ELR (cell line): ENCODE data around the gene RPP30.
"Not testable (repeated sequence)": the region's sequence is repeated elsewhere in the genome, so short reads cannot be mapped to it uniquely, and the experiment has no call there.

ENCODE experiments used
- DNase-seq: peaks from one replicate; pipeline ENCODE4 v3.0.0-alpha.2; 2015; ENCODE audit warnings: low read depth

Gene RPP30

DNA sequence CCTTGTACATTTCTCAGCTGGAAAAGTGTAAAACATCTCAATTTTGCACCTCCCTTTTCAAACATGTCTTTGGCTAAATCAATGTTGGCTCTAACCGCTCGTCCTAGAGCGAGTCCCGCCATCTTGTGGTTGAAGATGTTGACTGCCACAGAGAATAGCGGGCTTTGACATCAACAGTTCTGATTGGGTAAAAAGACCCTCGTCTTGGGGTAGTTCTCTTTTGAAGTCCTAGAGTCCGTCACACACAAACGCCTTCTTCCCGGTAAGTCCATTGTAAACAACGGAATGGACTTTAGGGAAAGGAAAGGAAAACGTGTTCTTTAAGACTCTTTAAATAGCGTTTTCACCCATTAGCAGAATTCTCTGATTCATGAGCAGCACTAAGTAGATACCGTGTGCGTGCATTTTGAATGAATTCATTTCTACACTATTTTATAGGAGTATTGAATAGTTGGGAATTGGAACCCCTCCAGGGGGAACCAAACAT lies 452 bp upstream of the RPP30 start:
- peak; percentile 87 for DNase-seq

DNA sequence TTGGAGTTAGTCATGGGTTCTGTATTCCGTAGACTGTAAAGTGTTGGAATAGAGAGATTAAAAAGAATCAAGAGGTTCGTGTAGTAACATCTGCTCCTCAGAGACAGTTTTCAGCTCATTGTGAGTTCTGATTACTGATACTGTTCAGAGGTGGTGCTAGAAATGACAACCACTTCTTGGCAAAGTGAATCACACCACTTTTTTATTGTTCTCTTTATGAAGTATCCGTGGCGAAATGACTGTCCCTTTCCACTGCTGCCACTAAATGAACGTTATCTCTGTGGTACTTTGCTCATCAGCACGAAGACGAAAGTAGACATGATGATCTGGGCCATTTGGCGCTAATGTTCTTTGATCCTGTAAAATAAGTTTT lies 860 bp downstream of the RPP30 start:
- DNase-seq: peak; percentile 34

DNA sequence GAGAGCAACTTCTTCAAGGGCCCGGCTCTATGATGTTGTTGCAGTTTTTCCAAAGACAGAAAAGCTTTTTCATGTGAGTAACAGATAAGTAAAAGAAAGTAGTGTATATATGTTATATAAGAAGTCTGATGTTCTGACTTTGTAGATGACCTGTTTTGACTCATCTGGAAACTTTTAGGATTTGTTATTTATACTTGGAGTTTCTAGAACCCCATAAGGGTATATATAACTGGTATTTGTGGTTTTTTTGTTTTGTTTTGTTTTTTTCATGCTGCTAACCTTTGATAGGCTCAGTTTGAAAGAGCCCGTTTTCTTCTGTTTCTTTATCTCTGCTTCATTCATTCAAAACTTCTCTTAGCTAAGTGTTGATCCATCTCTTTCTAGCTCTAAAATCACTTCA lies 7.3 kb downstream of the RPP30 start:
- no peak for DNase-seq

DNA sequence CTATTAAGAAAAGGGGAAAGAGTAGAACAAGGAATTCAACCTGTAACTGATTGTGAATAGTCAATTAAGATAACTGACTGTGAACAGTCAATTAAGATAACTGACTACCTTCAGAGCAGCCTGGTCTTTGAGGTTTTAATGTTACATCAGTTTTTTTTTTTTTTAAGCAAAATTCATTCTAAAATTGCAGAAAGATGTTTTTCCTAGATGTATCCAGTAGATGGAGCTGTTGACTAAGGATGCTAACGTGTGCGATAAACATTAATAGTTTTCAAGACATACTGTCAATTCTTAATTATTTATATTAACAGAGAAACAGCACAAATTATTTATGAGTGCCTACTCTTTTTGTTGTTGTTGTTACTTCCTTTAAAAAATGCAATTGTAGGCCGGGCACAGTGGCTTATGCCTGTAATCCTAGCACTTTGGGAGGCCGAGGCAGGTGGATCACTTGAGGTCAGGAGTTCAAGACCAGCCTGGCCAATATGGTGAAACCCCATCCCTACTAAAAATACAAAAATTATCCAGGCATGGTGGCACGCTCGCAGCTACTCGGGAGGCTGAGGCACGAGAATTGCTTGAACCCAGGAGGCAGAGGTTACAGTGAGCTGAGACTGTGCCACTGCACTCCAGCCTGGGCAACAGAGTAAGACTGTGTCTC lies 8.4 kb downstream of the RPP30 start:
- peak; percentile 53 for DNase-seq

DNA sequence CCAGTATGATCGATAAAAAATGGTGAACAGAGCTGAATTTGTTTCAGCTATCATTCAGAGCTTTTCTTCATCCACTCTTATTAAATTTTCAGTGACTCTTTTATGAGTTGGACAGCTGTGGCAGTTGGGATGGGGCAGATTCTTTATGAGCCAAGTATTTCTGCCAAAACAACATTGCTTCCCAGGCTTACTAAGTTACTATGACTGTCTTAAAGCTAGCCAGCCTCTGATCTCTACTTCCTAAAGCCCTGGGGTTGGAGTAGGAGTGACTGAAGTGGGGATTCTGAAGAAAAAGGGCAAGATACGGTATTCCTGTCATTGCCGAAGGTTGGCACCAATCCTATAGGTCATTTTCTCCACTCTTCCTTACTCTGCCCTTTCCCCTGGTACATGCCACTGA lies 12.7 kb downstream of the RPP30 start:
- no peak for DNase-seq

DNA sequence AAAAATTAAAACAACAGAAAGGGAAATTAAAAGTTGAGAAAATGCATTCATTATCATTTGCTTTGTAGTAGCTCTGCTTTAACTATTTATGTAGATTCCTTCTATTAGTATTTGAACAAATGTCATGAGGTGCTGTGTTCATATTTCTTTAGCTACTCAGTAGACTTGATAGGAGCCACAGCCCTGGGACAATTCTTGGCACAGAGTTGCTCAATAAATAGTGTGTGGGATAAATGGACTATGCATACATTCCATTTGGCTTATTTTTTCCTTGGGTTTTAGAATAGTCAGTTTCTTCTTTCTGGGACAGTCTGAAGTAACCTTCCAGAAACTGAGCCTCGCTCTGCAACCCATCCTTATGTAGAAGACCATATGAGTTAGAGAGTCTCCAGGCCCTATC lies 13.4 kb downstream of the RPP30 start:
- peak; percentile 19 for DNase-seq

DNA sequence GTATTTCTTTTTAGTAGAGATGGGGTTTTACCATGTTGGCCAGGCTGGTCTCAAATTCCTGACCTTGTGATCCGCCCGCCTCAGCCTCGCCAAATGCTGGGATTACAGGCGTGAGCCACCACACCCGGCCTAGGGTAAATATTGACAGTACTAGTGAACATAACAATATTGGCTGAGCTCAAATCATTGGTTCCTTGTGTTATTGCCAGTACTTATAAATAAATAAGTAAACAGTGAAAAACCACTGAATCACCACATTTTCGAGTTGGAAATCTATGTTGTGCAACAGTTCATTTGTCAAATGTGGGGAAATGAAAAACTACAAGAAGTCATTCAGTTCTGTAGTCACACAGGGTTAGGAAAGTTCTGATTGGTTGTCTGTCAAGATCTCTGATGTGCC lies 15.8 kb downstream of the RPP30 start:
- no peak for DNase-seq

DNA sequence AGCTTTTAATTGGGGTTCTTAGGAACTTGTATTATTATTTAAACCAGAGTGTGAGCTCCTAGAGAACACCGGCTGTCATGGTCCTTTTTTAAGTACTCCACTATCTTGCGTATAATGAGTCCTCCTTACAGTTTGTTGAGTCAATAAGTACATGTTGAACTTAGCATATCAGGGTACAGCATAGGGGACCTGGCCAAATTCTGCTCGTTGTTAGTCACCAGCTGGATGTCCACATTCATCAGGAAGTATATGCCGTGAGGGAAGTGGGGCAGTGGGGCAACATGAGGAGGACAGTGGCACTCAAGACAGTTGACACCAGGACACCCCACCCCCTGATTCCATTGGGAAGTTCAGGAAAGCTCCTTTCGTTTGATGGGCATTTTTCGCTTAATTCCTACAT lies 16.6 kb downstream of the RPP30 start:
- DNase-seq: no peak

DNA sequence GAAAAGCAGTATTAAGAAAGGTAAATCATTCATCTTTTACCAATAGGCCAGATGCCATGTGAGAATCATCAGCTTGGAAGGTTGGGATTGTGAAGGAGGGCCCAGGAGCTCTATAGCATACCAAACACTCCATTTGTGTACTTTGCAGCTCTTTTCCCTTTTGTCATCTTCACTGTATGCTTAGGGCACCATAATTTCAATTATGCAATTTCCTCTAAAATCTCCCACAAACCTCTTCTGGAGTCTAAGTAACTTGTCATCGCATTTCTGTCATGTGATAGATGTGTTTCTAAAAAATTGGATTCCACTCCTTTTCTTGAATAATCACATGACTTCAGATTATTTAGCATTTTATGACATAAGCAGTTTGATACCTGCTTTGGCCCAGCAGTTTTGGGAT lies 17.9 kb downstream of the RPP30 start:
- DNase-seq: no peak

DNA sequence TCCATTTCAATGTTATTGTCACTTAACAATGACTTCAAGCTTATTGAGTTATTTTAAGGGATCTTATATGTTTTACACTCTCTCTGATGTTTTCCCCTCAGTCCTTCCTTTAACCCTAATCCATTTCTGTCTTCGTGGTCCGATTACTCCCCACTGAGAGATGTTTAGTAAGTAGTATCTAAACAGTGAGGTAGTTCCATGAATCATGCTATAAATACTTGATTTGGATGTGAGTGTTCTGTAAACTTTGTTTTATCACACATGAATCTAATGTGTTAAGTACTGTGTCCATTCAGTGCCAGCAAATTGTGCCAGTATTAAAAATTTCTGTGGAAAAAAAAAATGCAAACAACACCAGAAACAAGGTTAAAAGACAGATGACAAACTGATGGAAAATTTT lies 18.6 kb downstream of the RPP30 start:
- peak; percentile 48 for DNase-seq

DNA sequence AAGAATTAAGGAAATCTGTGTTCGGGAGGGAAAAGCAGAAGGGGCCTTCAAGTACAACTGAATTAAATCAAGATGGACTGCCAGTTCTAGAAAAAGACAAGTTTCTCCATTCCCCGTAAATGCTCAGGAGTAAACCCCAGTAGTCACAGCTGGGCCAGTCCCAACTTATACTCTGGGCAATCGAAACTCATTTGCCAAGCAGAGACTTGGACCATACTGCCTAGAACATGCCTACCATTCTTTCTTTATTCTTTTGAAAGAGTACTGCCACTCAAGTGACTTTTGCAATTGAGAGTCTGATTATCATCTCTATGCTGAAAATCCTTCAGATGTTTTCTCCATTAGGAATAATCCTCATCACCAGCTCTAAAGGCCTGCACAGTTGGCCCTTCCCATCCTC lies 21.4 kb downstream of the RPP30 start:
- no peak for DNase-seq

DNA sequence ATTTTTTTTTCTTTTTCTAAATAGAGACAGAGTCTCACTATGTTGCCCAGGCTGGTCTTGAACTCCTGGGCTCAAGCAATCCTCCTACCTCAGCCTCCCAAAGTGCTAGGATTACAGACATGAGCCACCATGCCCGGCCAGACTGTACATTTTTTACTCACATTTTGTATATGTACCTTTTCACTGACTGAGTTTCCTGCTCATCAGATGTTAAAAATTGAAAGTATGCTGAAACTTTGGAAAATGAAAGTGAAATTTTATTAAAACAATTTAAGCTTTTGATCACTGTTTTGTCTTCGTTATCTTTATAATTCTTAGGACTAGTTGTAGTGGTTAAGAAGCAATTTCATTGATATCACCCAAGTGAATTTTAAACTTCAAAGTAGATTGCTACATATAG lies 25.1 kb downstream of the RPP30 start:
- DNase-seq: not testable (repeated sequence)

DNA sequence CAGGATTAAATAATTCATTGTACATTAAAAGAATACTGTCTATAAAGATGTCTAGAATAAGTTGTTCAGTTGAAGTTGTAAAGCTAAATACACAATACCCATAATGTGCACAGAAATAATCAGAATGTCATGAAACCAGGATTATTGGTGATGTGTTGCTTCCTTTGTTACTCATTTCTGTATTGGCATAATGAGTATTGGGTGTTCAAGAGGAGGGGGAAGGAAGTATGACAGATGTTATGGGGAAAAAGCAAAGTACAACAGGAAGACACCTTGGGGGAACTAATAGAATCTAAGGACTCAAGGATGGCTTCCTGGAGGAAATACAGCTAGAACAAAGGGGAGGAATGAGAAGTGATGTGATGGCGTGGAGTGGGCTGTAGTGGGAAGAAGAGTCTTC lies 34.2 kb downstream of the RPP30 start:
- DNase-seq: no peak

DNA sequence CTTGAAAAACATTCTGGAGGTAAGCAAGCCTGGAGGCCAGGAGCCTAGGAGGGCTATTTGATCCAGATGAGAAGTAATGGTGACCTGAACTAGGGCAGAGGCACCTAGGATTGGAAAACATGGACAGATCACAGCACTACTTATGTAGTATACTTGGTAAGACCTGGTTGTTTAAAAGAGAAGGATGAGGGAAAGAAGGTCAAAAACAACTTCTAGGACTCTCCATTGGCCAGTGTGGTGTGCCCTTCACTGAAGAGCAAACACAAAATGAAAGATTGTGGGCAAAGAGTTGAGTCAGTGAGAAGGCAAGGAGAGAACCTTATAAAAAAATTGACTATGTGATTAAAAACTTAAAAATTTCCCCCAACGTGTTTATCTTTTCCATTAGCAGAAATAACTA lies 34.8 kb downstream of the RPP30 start:
- DNase-seq: no peak

DNA sequence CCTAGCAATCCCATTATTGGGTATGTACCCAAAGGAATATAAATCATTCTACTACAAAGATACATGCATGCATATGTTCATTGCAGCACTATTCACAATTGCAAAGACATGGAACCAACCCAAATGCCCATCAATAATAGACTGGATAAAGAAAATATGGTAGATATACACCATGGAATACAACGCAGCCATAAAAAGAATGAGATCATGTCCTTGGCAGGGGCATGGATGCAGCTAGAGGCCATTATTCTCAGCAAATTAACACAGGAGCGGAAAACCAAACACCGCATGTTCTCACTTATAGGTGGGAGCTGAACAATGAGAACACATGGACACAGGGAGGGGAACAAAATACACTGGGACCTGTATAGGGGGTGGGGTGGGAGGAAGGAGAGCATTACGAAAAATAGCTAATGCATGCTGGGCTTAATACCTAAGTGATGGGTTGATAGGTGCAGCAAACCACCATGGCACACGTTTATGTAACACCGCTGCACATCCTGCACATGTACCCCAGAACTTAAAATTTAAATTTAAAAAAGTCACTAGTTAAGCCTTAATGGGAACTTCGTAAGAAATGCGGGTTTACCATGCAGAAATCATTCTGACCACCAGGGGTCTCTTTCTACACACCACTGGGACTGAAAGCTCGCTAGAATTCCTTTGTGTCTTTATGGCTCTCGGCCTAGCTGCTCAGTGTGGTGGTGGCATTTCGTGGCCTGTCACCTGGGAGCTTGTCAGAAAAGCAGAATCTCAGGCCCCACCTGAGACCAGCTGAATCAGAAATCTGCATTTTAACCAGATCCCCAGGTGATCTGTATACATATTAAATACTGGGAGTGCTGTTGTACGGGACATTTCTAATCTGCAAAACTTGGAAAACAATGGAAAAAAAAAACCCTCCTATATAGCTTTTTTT lies 39.6 kb downstream of the RPP30 start:
- DNase-seq: peak; percentile 82

DNA sequence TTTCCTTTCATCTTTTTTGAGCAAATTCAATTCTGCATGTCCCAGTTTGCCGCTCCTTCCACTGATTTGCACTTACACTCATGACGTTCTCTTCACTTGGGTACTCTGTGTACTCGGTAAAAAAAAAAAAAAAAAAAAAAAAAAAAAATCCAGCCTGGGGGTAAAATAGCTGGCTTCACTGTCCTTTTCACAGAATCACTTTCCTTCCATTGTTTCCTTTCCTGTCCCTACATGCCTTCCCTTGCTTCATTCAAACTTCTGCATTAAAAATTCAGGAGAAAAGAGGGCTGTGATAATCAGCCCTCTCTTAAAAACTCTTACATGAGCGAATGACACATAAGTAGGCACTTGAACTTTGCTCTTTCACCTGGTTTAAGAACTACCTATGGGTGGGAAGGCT lies 40.4 kb downstream of the RPP30 start:
- no peak for DNase-seq

DNA sequence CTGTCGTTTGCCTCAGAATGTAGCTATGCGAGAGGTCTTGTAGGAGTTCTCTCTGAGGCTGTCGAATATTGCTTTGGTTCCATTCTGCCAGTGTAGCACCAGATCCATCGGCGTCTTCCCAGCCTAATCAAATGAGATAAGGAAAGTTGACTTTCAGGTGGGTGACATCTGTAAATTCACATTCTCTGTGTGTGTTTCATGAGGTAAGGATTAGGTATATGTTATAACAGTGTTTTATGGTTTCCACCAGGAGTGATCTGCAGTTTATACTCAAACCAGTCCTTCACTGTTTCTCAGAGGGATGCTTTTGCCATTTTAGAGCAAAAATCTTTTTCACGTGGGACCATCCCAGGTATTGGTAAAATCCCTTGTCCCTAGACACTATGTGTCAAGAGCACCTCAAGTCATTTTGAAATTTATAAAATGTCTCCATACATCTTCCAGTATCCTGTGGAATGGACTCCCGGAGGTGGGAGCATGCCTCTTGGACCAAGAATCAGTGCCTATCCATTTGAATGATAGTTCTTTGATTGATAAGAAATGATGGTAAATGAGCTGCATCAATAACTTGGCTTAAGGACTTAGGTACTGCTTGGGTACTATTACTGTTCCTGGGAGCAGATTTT lies 41.2 kb downstream of the RPP30 start:
- no peak for DNase-seq

DNA sequence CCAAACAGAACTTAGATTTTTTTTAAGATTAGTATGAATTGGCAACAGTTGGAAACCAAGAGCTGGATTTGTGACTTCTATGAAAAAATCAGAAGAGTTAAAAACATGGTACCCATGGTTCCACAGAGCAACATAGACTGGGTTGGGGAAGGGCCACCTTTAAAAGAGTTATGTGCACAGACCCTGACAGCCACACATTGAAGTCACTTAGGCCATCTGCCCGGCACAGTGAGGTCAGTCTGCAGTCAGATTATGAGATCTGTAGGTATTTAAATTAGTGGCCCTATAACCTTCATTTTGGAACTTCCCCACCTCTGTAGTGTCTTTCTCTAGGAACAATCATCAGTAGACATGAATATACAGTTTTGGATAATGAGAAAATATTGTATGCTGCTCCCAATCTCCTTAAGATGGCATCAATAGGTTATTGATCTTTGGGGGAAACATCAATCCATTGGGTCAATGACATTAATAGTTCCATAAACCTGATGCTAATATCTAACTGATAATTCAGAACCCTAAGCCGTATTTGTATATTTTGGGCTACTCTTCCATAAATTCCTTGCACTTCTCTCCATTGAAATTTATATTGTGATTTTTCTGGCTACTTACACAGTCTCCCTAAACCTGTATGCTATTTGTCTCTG lies 42.1 kb downstream of the RPP30 start:
- DNase-seq: no peak

DNA sequence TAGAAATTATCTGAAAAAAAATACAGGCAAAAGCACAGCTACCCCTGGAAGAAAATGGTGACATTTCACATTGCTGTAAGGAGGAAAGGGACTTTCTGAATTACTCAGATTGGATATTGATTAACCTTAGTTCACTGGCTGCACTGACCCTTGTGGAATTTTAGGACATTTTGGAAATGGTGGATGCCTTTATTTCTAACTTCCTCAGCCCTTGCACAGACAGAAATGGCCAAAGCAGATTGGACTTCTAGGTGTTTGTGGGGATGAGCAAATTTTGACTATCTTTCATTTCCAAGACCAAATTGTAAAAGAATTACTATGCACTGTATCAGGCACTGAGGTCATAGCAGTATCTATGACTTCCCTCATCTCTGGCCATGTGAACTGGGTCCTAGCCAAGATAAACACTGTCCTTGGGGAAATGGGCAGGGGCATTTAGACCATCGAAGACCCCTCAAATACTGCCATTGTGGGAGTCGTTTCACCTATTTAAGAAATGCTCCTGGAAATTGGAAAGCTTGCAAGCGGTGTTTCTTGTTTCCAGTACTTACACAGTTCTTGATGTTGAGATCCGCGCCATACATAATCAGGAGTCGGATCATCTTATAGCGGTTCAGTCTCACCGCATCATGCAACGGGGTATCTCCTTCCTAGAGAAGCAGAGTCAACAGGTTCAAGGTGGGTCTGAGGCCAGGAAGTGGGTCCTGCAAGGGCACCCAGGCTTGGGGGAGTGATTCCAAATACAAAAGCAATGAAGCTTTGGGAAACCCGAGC lies 43.4 kb downstream of the RPP30 start:
- DNase-seq: no peak

DNA sequence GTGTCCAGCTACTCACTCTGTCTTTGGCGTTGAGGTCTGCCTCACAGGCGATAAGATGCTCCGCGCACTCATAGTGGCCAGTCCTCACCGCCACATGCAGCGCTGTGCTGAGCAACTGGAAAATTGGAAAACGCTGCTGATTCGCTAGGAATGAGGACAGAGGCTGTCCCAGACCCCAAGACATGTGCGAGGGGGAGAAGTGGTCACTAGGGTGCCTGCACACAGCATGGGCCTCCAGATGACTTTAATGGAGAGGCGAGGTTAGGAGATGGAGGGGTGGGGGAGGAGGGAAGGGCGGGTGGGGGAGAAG lies 43.9 kb downstream of the RPP30 start:
- DNase-seq: no peak

DNA sequence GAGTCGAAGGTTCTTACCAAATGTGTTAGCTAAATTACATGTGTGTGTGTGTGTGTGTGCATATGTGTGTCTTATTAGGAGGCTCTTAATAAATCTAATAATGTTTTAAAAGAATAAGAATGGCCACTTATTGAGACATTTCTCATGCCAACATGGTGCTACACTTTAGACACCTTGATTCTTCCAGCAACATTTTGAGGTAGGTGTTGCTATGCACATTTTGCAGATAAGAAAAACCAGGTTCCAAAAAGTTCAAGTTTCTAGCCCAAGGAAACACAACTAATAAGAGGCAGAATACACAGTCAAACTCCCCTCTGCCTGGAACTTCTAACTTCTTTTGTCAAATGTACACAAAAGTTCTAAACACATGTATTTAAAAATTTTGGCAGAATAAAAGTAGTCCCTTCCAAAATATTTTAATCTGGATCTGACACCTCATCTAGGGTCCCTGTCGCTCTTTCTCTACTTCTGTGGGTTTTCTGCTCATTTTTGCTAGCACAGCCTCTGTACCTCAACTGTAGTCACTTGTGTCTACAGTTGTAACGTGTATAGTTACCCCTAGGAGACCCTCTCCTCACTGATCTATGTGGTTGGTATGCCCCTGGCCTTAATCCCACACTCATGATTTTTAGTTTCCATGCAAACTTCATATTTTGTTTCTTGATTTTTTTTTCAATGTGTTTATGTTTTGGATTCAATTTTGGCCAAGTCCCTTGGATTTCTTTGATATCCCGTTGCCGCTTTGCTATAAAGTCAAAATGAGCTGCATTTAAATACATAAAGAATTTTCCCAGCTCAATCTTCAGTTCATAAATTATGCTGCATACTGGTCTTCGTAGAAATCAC lies 44.8 kb downstream of the RPP30 start:
- DNase-seq: no peak
